ENCODE results near the gene MBD5. TPM values are rescaled to one million over a fixed set of nuclear protein-coding genes. Genes with fewer than 3 reads are reported as not detected.

MBD5 gene
- total and polyA plus RNA-seq, 4 donors: 2.0 to 15.9 (median 9.5) TPM

- TF ChIP-seq, protein P1, sequence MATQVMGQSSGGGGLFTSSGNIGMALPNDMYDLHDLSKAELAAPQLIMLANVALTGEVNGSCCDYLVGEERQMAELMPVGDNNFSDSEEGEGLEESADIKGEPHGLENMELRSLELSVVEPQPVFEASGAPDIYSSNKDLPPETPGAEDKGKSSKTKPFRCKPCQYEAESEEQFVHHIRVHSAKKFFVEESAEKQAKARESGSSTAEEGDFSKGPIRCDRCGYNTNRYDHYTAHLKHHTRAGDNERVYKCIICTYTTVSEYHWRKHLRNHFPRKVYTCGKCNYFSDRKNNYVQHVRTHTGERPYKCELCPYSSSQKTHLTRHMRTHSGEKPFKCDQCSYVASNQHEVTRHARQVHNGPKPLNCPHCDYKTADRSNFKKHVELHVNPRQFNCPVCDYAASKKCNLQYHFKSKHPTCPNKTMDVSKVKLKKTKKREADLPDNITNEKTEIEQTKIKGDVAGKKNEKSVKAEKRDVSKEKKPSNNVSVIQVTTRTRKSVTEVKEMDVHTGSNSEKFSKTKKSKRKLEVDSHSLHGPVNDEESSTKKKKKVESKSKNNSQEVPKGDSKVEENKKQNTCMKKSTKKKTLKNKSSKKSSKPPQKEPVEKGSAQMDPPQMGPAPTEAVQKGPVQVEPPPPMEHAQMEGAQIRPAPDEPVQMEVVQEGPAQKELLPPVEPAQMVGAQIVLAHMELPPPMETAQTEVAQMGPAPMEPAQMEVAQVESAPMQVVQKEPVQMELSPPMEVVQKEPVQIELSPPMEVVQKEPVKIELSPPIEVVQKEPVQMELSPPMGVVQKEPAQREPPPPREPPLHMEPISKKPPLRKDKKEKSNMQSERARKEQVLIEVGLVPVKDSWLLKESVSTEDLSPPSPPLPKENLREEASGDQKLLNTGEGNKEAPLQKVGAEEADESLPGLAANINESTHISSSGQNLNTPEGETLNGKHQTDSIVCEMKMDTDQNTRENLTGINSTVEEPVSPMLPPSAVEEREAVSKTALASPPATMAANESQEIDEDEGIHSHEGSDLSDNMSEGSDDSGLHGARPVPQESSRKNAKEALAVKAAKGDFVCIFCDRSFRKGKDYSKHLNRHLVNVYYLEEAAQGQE (IDR thresholded peaks at IDR 0.05): peak; percentile 72
- TF ChIP-seq GABPA (IDR thresholded peaks at IDR 0.05 in 1 of 2, conservative IDR thresholded peaks at IDR 0.05 in 1 of 2) (peak; percentile 83 to 96), HNF4G (IDR thresholded peaks at IDR 0.05) (no peak)
These were observed 506 bp upstream of the MBD5 start, which contains the start of gene ORC4 (continued) for GRCh38 chr2:148020111-148021058.

DNA sequence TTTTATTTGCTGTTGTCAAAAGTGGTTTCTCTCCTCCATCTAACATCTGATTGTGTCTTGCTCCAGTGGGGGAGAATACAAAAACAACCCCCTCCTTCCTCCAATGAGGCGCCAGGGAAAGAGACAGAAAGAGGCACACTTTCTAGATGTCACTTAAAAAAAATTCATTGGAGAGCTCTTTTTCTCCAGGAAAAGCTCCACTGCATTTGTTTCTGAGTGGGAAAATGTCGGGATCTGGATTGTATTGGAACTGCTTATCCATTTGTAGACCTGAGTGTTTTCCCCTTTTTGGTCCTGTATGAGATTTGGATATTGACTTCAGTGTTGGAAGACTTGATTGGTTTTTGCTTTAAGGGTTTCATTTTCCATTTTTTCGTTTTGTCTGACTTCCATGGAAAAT is 995 bp downstream of the MBD5 start:
- H3K4me1 ChIP-seq (ENCODE audit: control insufficient read depth in 4 of 4, insufficient read depth in 4 of 4, low read length in 3 of 4): peaks cover 7 to 38% (median 26%) of the 10 kb centered on the region in 4 donors
- H3K27me3 ChIP-seq (ENCODE audit: control insufficient read depth in 4 of 4, insufficient read depth in 4 of 4, low read length in 3 of 4): no peaks in the 10 kb centered on the region
- H3K27ac ChIP-seq (ENCODE audit: low read depth in 1 of 2, low read length in 2 of 2): peak overlapping the region; percentile 87 to 97
- 10% methylated on average over 3 of the region's 3 CpGs for WGBS
- TF ChIP-seq FOXA2 (IDR thresholded peaks at IDR 0.05): no peak
- TF ChIP-seq CTCF (IDR thresholded peaks at IDR 0.05; ENCODE audit: low read depth, low read length, missing input control): no peak
- TF ChIP-seq NR2F2 (IDR thresholded peaks at IDR 0.05): no peak
- TF ChIP-seq, protein P2, sequence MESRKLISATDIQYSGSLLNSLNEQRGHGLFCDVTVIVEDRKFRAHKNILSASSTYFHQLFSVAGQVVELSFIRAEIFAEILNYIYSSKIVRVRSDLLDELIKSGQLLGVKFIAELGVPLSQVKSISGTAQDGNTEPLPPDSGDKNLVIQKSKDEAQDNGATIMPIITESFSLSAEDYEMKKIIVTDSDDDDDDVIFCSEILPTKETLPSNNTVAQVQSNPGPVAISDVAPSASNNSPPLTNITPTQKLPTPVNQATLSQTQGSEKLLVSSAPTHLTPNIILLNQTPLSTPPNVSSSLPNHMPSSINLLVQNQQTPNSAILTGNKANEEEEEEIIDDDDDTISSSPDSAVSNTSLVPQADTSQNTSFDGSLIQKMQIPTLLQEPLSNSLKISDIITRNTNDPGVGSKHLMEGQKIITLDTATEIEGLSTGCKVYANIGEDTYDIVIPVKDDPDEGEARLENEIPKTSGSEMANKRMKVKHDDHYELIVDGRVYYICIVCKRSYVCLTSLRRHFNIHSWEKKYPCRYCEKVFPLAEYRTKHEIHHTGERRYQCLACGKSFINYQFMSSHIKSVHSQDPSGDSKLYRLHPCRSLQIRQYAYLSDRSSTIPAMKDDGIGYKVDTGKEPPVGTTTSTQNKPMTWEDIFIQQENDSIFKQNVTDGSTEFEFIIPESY (IDR thresholded peaks at IDR 0.05): no peak
- no peak for TF ChIP-seq HNF4A (conservative IDR thresholded peaks at IDR 0.05)
- no peak for TF ChIP-seq JUND (IDR thresholded peaks at IDR 0.05)
- TF ChIP-seq RAD21 (IDR thresholded peaks at IDR 0.05): no peak
- TF ChIP-seq YY1 (IDR thresholded peaks at IDR 0.05): no peak
- TF ChIP-seq MAX (IDR thresholded peaks at IDR 0.05): no peak
- TF ChIP-seq SP1 (IDR thresholded peaks at IDR 0.05): no peak
- H3K9ac ChIP-seq (ENCODE audit: low read depth in 1 of 2, low read length in 2 of 2): peak overlapping the region in 1 of 2 donors; percentile 93
- no peaks in the 10 kb centered on the region for H3K9me3 ChIP-seq (ENCODE audit: control insufficient read depth in 4 of 4, low read length in 3 of 4)
- no peaks in the 10 kb centered on the region for H3K36me3 ChIP-seq (ENCODE audit: control insufficient read depth in 4 of 4, insufficient read depth in 3 of 4, low read depth in 1 of 4, low read length in 3 of 4)
- peak overlapping the region; percentile 14 to 85 (median 78) for H3K4me3 ChIP-seq (ENCODE audit: low read depth in 1 of 3, low read length in 3 of 3)
- no peak for DNase-seq (ENCODE audit: low spot score)

Measured in liver (tissue), 9 donors.